ENCODE data around the gene COX4I1.

The COX4I1 gene

DNA sequence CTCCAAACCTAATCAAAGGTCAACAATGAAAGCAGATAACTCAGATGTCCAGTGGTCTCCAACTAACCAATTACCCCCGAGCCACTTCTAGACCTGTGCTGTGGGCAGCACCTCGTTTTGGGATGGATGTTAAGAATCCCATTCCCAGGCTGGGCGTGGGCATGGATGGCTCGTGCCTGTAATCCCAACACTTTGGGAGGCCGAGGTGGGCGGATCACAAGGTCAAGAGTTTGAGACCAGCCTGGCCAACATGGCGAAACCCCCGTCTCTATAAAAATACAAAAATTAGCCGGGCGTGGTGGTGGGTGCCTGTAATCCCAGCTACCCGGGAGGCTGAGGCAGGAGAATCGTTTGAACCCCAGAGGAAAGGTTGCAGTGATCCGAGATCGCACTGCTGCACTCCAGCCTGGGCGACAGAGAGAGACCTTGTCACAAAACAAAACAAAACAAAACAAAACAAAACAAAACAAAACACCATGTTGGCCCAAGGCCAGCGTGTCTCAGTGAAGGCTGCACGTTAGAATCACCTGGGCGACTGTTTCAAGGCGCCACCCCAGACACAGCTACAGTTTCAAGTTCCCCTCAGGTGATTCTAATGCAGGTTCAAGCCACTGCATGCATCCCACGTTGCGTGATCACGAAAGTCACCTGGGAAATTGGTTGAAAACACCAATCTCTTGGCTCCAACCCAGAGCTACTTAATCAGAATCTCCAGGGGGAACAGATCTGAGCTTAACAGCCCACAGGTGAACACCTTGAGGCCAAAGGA, 21.3 kb downstream of the COX4I1 start:
- H3K4me1 ChIP-seq (ENCODE audit: insufficient read depth, poor library complexity, severe bottlenecking), result no peaks in the 10 kb centered on the region
- ATAC-seq (ENCODE audit: low read depth) (peak; percentile 9; the same call in 1 of the 3 replicates), DNase-seq (ENCODE audit: low spot score) (no peak)
- no peak overlapping the region for H3K4me3 ChIP-seq (ENCODE audit: severe bottlenecking)
- TF ChIP-seq, protein P1, sequence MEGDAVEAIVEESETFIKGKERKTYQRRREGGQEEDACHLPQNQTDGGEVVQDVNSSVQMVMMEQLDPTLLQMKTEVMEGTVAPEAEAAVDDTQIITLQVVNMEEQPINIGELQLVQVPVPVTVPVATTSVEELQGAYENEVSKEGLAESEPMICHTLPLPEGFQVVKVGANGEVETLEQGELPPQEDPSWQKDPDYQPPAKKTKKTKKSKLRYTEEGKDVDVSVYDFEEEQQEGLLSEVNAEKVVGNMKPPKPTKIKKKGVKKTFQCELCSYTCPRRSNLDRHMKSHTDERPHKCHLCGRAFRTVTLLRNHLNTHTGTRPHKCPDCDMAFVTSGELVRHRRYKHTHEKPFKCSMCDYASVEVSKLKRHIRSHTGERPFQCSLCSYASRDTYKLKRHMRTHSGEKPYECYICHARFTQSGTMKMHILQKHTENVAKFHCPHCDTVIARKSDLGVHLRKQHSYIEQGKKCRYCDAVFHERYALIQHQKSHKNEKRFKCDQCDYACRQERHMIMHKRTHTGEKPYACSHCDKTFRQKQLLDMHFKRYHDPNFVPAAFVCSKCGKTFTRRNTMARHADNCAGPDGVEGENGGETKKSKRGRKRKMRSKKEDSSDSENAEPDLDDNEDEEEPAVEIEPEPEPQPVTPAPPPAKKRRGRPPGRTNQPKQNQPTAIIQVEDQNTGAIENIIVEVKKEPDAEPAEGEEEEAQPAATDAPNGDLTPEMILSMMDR (IDR thresholded peaks at IDR 0.05; ENCODE audit: poor library complexity, severe bottlenecking), result no peak
- peaks cover 23% of the 10 kb centered on the region for H3K27me3 ChIP-seq (ENCODE audit: insufficient read depth, poor library complexity, severe bottlenecking)
- H3K9me3 ChIP-seq (ENCODE audit: severe bottlenecking), result no peaks in the 10 kb centered on the region
- H3K27ac ChIP-seq (ENCODE audit: poor library complexity, severe bottlenecking), result no peak overlapping the region
- no peaks in the 10 kb centered on the region for H3K36me3 ChIP-seq (ENCODE audit: low read depth)

DNA sequence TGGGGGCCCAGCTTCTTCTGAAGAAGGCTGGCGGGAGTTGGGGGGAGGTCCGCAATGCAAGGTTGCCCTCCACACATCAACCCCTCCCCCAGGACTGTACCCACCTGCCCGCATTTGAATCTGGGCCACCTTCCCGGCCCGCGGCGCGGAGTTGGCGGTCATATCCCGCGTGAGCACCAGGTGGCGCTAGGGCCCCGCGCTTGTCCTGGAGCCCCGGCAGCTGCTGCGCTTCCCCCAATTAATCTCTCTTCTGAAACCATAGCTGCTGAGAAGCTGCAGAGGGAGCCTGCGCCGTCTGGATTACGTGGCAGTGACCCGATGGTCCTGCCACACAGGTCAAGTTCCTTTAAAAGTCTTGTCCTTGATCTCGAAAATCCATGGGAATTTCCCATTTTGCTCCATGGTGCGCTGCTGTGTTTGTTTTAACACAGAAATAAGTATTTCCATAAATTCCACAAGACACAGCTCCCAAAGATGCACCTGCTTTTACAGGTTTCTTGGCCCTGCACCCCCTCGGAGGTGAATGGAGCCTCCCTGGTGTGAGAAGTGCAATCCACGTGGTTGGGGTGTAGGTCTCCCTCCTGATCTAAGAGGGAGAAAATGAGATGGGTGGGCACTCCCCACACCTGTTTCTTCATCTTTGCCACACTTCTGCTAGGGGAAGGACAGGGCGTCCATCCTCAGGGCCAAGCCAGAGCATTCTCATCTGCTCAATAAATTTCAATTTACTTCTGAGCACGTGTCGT, 22.1 kb downstream of the COX4I1 start:
- Histone ChIP-seq H3K4me3 (ENCODE audit: severe bottlenecking) (no peak overlapping the region), H3K36me3 (ENCODE audit: low read depth) (no peaks in the 10 kb centered on the region), H3K9me3 (ENCODE audit: severe bottlenecking) (no peaks in the 10 kb centered on the region), H3K27me3 (ENCODE audit: insufficient read depth, poor library complexity, severe bottlenecking) (peaks cover 30% of the 10 kb centered on the region), H3K27ac (ENCODE audit: poor library complexity, severe bottlenecking) (no peak overlapping the region), H3K4me1 (ENCODE audit: insufficient read depth, poor library complexity, severe bottlenecking) (no peaks in the 10 kb centered on the region)
- DNase-seq (ENCODE audit: low spot score) (no peak), ATAC-seq (ENCODE audit: low read depth) (peak; percentile 82)
- TF ChIP-seq, protein P1 (IDR thresholded peaks at IDR 0.05; ENCODE audit: poor library complexity, severe bottlenecking), result peak; percentile 98

DNA sequence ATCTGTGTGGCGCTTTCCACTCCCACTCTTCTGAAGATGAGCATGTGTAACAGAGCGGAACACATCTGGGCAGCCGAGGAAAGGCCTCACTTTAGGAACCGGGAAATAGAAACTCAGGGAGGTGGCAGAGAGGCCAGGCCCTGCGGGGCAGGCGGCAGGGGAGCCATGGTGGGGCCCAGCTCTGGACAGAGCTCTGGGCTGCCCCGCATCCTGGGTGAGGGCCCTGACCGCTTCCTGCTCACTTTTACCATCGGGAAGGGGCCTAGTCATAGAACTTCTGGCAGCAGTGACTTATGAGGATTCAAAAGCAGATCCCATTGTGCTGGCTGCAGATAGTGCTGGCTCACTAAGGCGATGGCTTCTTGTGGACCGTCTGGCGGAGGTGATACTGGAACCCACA, 22.6 kb downstream of the COX4I1 start:
- Histone ChIP-seq H3K27ac (ENCODE audit: poor library complexity, severe bottlenecking) (no peak overlapping the region), H3K4me3 (ENCODE audit: severe bottlenecking) (no peak overlapping the region), H3K27me3 (ENCODE audit: insufficient read depth, poor library complexity, severe bottlenecking) (peaks cover 35% of the 10 kb centered on the region), H3K4me1 (ENCODE audit: insufficient read depth, poor library complexity, severe bottlenecking) (no peaks in the 10 kb centered on the region), H3K36me3 (ENCODE audit: low read depth) (no peaks in the 10 kb centered on the region), H3K9me3 (ENCODE audit: severe bottlenecking) (no peaks in the 10 kb centered on the region)
- DNase-seq (ENCODE audit: low spot score) (no peak), ATAC-seq (ENCODE audit: low read depth) (no peak)
- TF ChIP-seq, protein P1 (IDR thresholded peaks at IDR 0.05; ENCODE audit: poor library complexity, severe bottlenecking), result no peak

DNA sequence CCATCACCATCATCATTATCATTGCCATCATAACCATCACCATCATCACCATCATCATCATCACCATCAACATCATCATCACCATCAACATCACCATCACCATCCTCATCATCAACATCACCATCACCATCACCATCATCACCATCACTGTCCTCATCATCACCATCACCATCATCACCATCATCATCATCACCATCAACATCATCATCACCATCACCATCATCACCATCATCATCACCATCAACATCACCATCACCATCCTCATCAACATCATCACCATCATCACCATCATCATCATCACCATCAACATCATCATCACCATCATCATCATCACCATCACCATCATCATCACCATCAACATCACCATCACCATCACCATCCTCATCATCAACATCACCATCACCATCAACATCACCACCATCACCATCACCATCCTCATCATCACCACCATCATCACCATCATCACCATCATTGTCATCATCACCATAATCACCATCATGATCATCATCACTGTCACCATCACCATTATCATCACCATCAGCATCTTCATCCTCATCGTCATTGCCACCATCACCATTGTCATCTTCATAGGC, 23.9 kb downstream of the COX4I1 start:
- Histone ChIP-seq H3K27ac (ENCODE audit: poor library complexity, severe bottlenecking) (no peak overlapping the region), H3K36me3 (ENCODE audit: low read depth) (no peaks in the 10 kb centered on the region), H3K27me3 (ENCODE audit: insufficient read depth, poor library complexity, severe bottlenecking) (peaks cover 35% of the 10 kb centered on the region), H3K9me3 (ENCODE audit: severe bottlenecking) (no peaks in the 10 kb centered on the region), H3K4me3 (ENCODE audit: severe bottlenecking) (no peak overlapping the region), H3K4me1 (ENCODE audit: insufficient read depth, poor library complexity, severe bottlenecking) (no peaks in the 10 kb centered on the region)
- TF ChIP-seq, protein P1 (IDR thresholded peaks at IDR 0.05; ENCODE audit: poor library complexity, severe bottlenecking), result no peak
- DNase-seq (ENCODE audit: low spot score), result no peak
- ATAC-seq (ENCODE audit: low read depth), result no peak

Data from RWPE2 (cell line).